ENCODE measurements around the gene AFAP1. TPM values are rescaled to one million over a fixed set of nuclear protein-coding genes. Genes with fewer than 3 reads are reported as not detected.
A peak's percentile ranks its signal among the peaks of the same experiment; 100 is the strongest.

AFAP1 gene
- total and polyA plus RNA-seq, 2 of the 4 experiments (the other 2 are of a cell fraction) = 48.2 to 80.9 TPM

DNA sequence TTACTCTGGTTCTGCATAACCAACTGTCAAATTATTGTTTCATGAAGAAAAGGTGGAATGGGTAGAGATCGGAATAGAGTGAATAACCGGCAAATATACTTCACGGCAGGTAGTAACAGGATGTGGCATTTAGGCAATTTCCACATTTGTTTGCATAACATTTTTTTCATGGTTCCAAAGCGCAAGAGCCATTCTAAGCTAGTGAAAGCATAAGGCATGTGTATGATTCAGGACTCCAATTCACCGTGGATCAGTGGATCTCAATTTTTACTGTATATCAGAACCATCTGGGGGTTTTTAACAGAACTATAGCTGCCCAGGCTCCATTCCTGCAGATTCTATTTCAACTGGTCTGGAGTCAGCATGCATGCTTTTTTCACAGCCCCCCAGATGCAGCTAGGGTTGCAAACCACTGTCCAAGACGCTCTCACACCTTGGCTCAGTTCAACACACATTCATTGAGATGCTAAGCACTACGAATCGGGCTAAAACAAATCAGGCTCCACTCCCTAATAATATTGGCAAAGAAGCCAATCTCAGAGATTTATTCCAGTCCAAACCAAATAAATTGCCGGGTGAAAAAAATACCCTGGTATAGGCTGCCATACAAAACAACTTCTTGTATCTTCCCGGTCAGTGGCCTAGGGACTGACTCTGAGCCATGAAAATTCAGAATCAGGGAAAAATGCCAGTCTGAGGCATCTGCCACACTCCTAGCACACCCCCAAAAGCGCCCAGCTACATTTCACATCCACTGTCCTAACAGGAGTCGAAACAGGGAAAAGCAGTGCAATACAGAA, 30.0 kb downstream of the AFAP1 start:
- H3K56ac ChIP-seq (ENCODE audit: extremely low read depth, insufficient read depth, low read length) = peak overlapping the region; percentile 7; the same call in 1 of the 2 replicates
- H3K4me1 ChIP-seq (ENCODE audit: control insufficient read depth, insufficient read depth, low read length) = peaks cover 41% of the 10 kb centered on the region
- peak overlapping the region; percentile 64 for H4K91ac ChIP-seq (ENCODE audit: insufficient read depth, low read depth, low read length)
- 49% methylated on average over 3 of the region's 12 CpGs; no CpG with 5 or more reads in 1 of the 2 experiments for WGBS, 2 experiments (ENCODE audit: extremely low coverage in 2 of 2, insufficient read length in 1 of 2)
- peak overlapping the region; percentile 97 for H3K4ac ChIP-seq (ENCODE audit: low read depth, low read length)
- POLR2A ChIA-PET (ENCODE audit: unreplicated experiment) = no interaction called here
- H3K36me3 ChIP-seq (ENCODE audit: control insufficient read depth, insufficient read depth, low read length) = peaks cover 5% of the 10 kb centered on the region; the same call in 1 of the 2 replicates
- no peak for DNase-seq
- H4K20me1 ChIP-seq (ENCODE audit: insufficient read depth, low read length) = peaks cover 55% of the 10 kb centered on the region
- TF ChIP-seq SMC3 (IDR thresholded peaks at IDR 0.05; ENCODE audit: low read depth, low read length) (no peak), CEBPB (IDR thresholded peaks at IDR 0.05; ENCODE audit: low read depth, low read length) (no peak), ELK1 (IDR thresholded peaks at IDR 0.05; ENCODE audit: borderline replicate concordance, low read depth, low read length) (no peak), RCOR1 (IDR thresholded peaks at IDR 0.05; ENCODE audit: insufficient replicate concordance, low read length) (no peak), RAD21 (IDR thresholded peaks at IDR 0.05; ENCODE audit: low read length) (no peak), POLR2A (IDR thresholded peaks at IDR 0.05; ENCODE audit: low read depth, low read length) (no peak), MXI1 (IDR thresholded peaks at IDR 0.05; ENCODE audit: borderline replicate concordance, low read depth, low read length) (no peak)
- TF ChIP-seq, protein P1, sequence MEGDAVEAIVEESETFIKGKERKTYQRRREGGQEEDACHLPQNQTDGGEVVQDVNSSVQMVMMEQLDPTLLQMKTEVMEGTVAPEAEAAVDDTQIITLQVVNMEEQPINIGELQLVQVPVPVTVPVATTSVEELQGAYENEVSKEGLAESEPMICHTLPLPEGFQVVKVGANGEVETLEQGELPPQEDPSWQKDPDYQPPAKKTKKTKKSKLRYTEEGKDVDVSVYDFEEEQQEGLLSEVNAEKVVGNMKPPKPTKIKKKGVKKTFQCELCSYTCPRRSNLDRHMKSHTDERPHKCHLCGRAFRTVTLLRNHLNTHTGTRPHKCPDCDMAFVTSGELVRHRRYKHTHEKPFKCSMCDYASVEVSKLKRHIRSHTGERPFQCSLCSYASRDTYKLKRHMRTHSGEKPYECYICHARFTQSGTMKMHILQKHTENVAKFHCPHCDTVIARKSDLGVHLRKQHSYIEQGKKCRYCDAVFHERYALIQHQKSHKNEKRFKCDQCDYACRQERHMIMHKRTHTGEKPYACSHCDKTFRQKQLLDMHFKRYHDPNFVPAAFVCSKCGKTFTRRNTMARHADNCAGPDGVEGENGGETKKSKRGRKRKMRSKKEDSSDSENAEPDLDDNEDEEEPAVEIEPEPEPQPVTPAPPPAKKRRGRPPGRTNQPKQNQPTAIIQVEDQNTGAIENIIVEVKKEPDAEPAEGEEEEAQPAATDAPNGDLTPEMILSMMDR (conservative IDR thresholded peaks at IDR 0.05; ENCODE audit: low read depth, low read length) = no peak
- in situ Hi-C loops (cut with MboI; ENCODE audit: low sequenced_read_pairs) = no loop called here
- H2BK20ac ChIP-seq (ENCODE audit: low read depth, low read length) = peak overlapping the region; percentile 87
- H3K18ac ChIP-seq (ENCODE audit: low read depth, low read length) = peak overlapping the region; percentile 28
- peak overlapping the region; percentile 96; the same call in 1 of the 3 replicates for H2BK15ac ChIP-seq (ENCODE audit: low read depth, low read length)
- H2BK5ac ChIP-seq (ENCODE audit: low read depth, low read length, poor library complexity, severe bottlenecking) = peak overlapping the region; percentile 95
- H2AK9ac ChIP-seq (replicated peaks; ENCODE audit: low read depth, low read length, poor library complexity) = no peak overlapping the region
- H3K27ac ChIP-seq (ENCODE audit: insufficient read depth, low read length) = peak overlapping the region; percentile 95
- H2BK120ac ChIP-seq (ENCODE audit: low read depth, low read length) = peak overlapping the region; percentile 88
- H3K9ac ChIP-seq (ENCODE audit: low read depth, low read length) = peak overlapping the region; percentile 63
- peak overlapping the region; percentile 57 for H2AK5ac ChIP-seq (ENCODE audit: low read depth, low read length)
- BruUV-seq (replicated peaks) = no TSS peak
- no peak overlapping the region for H2AFZ ChIP-seq (replicated peaks; ENCODE audit: low read length, poor library complexity)
- H3K4me3 ChIP-seq (ENCODE audit: insufficient read depth, low read depth, low read length) = no peak overlapping the region
- peak overlapping the region; percentile 69 for H3K14ac ChIP-seq (replicated peaks; ENCODE audit: low read depth, low read length)
- H3K23ac ChIP-seq (ENCODE audit: low read depth, low read length) = peak overlapping the region; percentile 97
- peak overlapping the region; percentile 92 to 93 for H4K8ac ChIP-seq (ENCODE audit: low read depth in 2 of 2, low read length in 2 of 2)
- dilution Hi-C loops (cut with HindIII; ENCODE audit: low sequenced_read_pairs, unreplicated experiment) = no loop called here
- no peaks in the 10 kb centered on the region for H3K27me3 ChIP-seq (ENCODE audit: control insufficient read depth, insufficient read depth, low read length)
- H3K9me1 ChIP-seq (ENCODE audit: insufficient read depth, low read length) = peaks cover 19% of the 10 kb centered on the region
- H3K79me1 ChIP-seq (ENCODE audit: low read depth in 1 of 2, low read length in 2 of 2) = peaks cover 0 to 73% of the 10 kb centered on the region in 2 experiments; a peak in 3 of 4 replicates
- ATAC-seq (ENCODE audit: low read depth) = no peak
- CTCF ChIA-PET = interaction anchor here (0.9 to 1.2 kb wide), 2 partner anchors 28 to 78 kb away, joined by 3 read pairs; no protein-coding TSS in a partner anchor
- peak overlapping the region; percentile 52 for H4K5ac ChIP-seq (ENCODE audit: low read depth, low read length)
- H3K4me2 ChIP-seq (ENCODE audit: low read depth, low read length) = peak overlapping the region; percentile 45
- H3K9me3 ChIP-seq (ENCODE audit: control insufficient read depth, insufficient read depth, low read length) = no peaks in the 10 kb centered on the region
- intact Hi-C loops (cut with micrococcal nuclease) = loop anchor here (2.0 kb wide), 2 partner anchors 65 to 77 kb away; no protein-coding TSS in a partner anchor

Data from IMR-90 (cell line).